ENCODE results near the gene OTOGL.
"Not testable (repeated sequence)": the region's sequence is repeated elsewhere in the genome, so short reads cannot be mapped to it uniquely, and the experiment has no call there.

The OTOGL gene

DNA sequence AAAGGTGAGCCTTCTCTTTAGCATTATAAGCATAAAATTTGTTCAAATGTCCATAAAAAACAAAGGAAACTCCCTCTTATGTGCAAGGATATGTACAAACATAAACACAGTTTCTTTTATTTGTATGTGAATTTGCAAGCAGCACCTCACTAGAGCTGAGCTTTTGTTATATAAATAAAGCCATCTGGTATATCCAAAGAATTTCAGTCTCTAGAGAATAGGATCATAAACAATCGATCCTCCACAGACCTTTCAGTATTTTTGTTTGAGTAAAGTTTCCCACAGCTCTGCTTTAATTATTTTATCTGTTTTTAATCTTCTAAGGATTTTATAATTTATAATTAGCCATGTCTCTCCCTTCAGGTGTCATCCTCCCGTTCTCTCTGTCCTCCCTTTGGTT lies 89.2 kb downstream of the OTOGL start:
- DNase-seq (ENCODE audit: low read depth in 2 of 2): no peak

DNA sequence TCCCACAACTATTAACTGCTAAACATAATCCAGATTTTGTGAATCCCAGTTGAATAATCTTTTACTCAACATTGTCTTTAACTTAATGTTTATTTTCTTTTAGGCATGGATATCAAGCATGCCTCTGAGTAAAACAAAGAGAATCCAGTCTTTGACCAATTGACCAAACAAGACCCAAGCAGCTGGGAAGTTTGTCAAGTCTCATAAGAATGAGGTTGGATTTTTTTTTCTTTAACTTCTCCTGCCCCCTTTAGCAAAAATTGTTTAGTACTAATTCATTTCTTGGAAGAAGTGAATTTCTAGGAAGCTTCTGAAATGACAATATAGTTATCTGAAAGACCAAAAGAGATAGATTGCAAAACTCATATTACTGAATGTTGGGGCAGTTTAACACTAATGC lies 89.9 kb downstream of the OTOGL start:
- DNase-seq (ENCODE audit: low read depth in 2 of 2): no peak

DNA sequence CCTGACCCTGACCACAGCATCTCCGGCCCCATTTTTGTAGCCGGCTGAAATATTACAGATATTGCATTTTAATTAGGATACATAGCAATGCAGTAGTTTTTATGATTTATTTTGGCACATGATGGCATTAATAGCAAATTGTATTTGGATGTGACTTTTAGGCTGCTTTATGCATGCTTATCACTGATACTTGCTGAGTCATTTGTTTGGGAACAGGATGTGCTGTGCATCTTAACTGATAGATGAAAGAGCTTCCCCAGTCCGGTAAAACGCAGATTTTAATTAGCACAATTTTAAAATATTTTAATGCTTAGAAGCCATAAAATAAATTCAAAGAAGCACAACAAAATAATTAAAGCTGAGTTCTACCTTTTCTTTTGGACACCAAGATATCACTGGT lies 90.7 kb downstream of the OTOGL start:
- DNase-seq (ENCODE audit: low read depth in 2 of 2): no peak

DNA sequence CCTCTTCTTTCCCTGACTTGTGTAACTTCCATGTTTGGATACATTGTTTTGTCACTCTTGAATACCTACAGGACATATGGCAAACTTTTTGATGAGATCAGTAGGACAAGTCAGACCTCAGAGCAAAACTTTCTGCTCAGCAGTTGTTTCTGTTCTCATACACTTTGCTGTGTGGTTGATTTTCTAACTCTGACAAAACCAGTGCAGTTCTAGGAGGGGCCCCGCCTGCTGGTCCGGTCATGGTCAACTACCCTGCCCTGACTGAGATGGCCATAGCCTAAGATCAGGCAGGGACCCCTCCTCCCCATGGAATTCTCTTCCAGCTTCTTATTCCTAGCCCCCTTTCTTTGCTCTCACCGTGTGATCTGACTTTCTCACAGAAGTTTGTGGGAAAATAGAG lies 92.8 kb downstream of the OTOGL start:
- DNase-seq (ENCODE audit: low read depth in 2 of 2): no peak

DNA sequence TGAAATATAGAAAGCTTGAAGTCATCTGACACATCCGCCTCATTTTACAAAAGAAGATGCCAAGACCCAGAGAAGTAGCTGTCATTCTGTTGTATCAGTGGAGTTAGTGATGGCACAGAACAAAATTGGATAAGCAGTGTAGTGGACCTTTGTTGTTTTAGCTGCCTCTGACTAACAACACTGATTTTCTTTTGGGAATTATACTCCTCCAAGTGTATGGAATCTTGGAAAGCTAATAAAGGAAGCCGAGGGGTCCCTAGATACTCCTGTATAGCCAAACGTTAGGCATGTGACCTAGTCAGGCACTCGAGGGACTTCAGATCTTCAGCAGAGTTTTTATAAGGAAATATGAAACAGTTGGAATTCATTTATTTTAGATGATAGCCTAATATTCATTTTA lies 94.5 kb downstream of the OTOGL start:
- DNase-seq (ENCODE audit: low read depth in 2 of 2): no peak

DNA sequence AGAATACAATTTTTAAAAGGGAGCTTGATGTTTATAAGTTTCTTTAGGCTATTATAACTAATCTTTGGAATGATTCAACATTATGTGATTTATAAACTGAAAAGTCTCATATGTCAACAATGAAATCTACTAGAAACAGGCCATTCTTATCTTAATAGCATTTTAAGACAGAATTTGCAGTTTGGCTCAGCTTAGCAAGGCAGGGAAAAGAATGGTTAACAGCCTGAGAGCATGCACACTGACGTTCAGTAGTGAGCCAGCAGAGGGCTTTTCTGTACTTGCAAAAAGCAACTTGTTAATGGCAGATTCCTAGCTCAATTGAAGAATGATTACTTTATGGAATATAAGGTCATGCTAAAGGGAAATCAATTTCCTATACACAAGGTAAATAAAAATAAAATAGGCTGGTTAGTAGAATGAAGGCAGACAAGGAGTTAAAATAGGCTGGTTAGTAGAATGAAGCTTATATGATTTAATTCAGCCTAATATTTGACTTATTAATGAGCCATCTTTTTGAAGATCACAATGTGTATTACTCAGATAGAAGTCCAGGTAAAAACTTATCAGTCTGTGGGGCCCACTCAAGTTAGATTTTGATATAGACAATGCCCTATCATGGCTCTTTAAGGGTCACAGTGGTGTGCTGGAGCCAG lies 95.9 kb downstream of the OTOGL start:
- no peak for DNase-seq (ENCODE audit: low read depth in 2 of 2)

DNA sequence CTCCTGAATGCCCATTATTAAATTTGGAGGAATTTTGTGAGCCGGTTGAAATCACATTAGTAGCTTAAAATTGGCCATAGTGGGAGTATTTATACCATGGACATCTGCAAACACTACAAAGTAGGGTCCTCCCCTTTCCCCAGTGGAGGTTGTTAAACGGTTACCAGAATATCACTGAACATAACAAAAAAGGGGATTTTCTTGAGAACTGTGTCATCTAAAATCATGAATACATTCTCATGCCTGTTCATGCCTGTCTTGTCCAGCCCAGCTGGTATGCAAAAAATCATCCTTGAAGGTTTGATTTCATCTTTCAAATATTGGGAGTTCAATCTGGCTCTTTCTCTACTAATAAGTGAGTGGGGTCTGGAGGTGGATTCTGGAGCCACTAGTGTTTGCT lies 96.4 kb downstream of the OTOGL start:
- no peak for DNase-seq (ENCODE audit: low read depth in 2 of 2)

DNA sequence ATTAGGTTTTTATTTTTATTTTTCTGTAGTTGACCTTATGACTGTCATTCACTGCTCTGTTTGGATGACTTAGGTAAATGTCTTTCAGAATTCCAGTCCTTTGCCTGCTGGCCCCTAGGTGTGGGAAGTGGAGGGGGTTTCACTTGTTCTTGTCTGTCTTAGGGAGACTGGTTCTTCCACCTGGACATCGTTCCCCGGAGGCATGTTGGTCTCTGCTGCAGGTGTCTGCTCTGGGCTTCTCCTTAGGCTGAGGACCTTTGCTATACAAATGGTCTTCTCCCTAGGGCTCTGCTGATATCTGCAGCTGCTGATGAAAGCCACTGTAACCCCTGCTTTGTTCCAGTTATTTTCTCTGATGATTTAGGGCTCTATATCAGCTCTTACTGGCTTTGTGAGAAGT lies 97.1 kb downstream of the OTOGL start:
- DNase-seq (ENCODE audit: low read depth in 2 of 2): no peak

DNA sequence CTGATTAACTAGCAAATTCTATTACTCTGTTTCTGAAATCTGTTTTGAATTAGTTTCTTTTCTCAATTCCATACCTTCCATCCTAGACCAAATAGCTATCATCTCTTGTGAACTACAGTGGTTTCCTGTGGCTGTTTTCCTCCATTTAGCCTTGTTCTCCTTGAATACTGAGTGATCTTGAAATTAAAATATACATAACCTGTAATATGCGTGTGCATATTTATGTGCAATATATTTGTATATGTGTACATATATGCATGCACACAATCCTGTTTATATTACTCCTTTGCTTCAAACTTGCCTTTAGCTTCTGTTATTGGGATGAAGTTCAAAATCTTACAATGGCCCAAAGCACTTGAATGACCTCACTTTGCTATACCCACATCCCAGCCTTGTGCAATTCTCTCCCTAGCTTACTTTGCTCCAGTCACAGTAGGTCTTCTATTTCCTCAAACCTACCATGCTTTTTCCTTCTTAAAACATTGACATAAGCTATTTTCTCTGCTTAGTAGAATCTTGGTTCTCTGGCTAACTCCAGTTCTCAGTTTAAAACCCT lies 99.5 kb downstream of the OTOGL start:
- DNase-seq (ENCODE audit: low read depth in 2 of 2): no peak

DNA sequence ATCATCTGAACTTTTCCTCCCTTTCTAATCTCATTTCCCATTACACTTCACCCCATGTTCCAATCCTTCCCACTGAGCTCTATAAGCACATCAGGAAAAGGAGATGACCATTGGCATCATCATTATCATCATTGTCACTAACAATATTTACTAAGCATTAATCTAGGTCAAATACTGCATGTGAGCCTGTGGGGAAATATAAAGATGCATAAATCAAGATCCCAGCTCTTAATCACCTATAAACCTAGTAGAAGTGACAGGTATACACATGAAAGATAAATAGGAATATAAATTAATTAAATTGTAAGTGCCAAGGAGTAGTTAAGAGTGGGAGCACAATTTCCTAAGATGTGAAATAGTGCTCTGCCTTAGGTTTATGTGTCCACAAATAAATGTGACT lies 100.6 kb downstream of the OTOGL start:
- DNase-seq (ENCODE audit: low read depth in 2 of 2): no peak

DNA sequence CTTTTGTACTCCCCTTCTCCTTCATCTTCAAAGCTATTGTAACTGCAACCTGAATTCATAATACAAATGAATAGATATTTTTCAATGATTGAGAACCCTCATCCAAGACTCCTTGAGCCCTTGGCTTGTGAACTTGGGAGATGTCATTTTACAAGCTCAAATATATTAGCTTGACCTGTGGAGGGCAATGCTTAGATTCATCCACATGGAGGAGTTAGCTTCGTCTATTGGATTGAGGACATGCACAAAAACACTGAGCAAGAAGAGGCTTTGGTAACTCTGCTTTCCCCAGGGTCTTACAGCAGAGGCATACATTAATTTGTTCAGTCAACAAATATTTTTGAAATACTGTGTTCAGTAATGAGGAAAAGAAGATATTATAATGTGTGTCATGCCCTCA lies 101.1 kb downstream of the OTOGL start:
- no peak for DNase-seq (ENCODE audit: low read depth in 2 of 2)

DNA sequence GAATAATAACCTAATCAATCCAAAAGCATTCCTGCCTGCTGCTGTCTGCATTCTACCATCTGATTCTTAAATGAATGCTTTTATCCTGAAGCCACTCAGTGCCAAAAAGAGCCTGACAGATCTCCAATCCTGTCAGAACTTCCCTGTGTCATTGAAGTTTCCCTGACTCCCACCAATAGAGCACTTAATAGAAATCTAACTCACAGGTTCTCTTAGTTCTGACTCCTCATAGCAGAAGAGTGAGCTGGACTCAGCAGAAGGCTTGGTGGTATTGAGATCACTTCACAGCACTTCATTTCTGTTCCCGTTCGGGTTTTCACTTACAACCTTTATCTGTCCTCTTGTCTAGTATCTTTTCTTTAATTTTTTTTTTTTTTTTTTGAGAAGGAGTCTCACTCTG lies 102.6 kb downstream of the OTOGL start:
- no peak for DNase-seq (ENCODE audit: low read depth in 2 of 2)

DNA sequence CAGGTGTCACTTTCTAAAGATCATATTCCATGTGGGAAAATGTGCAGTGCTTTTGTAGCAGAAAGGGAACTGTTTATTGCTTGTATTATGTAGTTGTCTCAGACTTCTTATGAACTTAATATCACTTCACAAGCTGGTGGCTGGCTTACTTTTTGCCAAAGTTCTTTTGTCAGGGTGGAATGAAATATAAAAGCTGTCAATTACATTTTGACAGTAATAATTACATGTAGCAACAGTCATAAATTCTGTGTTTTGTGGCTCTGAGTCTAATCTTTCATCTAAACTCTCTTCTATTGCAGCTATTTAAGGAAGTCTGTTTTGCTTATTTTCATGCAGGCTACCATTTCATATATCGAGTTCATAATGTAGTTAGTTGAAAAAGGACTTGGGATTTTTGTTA lies 106.6 kb downstream of the OTOGL start:
- DNase-seq (ENCODE audit: low read depth in 2 of 2): no peak

DNA sequence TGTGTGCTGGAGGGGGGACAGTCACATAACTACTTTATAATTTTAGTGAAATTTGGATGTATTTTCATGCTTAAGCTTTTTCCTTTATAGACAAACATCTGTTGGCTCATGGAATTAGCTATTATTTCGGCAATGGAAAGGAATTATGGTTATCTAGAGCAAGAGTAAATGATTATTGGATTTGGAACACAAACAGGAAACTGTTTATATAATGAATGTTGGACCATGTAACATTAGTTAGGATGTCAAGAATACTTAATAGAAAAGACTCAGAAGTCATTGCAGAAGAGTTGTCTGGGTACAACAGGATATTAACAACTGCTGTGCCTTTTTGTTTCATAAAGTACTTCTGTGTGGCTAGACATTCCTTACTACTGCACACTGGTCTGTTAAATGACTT lies 108.7 kb downstream of the OTOGL start:
- no peak for DNase-seq (ENCODE audit: low read depth in 2 of 2)

DNA sequence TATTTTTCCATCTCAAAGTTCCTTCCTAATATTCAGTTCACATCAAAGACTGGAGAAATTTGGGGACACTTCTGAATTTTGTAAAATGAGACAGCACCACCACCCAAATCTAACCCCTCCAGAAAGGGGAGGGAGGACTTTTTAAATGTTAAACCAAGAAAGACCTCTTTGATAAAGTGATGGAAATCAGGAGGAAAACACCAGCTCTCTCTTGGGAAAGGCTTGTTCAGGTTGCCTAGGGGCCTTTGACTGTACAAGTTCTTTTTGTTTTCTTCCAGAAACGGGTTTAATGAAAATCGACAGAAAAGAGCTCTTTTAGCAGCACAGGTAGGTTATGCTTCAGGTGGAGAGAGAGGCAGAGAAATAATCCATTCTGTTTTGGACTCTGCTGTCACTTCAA lies 112.3 kb downstream of the OTOGL start:
- DNase-seq (ENCODE audit: low read depth in 2 of 2): no peak

DNA sequence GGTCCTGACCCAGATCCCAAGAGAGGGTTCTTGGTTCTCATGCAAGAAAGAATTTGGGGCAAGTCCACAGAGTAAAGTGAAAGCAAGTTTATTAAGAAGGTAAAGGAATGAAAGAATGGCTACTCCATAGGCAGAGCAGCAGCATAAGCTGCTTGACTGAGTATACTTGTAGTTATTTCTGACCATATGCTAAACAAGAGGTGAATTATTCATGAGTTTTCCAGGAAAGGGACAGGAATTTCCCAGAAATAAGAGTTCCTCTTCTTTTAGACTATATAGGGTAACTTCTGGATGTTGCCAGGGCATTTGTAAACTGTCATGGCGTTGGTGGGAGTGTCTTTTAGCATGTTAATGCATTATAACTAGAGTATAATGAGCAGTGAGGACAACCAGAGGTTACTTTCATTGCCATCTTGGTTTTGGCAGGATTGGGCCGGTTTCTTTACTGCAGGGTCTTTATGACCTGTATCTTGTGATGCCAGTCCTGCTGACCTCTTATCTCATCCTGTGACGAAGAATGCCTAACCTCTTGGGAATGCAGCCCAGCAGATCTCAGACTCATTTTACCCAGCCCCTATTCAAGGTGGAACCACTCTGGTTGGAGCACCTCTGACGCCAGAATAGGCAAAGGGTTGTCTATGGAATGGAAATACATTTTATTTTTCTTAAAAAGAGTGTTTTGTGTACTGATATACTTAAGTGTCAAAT lies 113.8 kb downstream of the OTOGL start:
- DNase-seq (ENCODE audit: low read depth in 2 of 2): no peak

DNA sequence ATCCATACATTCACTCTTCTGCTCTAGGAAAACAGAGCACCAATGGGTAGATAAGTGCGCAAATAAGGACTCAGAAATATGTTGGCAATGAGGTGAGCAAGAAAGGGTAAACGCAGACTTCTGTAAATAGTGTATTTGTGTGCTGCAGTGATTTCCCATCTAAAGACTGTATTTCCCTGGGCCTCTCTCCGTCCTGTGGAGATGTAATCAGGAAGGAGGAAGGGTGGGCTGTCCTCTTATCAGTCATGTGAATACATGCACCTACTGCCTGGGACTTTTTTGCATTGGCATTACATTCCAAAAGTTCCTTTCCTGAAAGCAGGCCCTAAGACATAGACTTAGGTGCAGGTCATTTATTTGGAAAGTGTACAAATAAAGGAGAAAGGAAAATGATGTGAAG lies 114.5 kb downstream of the OTOGL start:
- no peak for DNase-seq (ENCODE audit: low read depth in 2 of 2)

DNA sequence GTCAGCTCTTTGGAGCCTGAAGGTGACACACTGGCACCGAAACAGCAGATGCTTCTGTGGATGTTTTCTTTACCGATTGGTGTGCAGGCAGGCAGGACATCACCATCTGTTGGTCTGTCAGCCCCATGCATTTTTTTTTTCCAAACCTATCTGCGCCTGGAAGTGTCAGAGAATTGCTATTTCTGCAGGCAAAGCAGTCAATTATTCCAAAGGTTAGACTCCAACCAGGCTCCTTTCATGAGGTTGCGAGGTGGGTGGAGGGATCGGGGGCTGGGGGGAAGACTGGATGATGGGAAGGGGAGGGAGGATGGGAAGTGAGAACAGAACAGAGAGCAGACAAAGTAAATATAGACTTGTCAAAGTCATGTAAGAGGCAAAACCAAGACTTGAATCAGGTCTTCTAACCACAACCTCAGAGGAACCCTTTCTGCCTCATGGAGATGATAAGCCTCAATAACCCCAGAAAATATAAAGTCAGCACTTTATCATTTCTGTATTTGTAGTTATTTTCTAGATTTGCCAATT lies 117.7 kb downstream of the OTOGL start:
- no peak for DNase-seq (ENCODE audit: low read depth in 2 of 2)

DNA sequence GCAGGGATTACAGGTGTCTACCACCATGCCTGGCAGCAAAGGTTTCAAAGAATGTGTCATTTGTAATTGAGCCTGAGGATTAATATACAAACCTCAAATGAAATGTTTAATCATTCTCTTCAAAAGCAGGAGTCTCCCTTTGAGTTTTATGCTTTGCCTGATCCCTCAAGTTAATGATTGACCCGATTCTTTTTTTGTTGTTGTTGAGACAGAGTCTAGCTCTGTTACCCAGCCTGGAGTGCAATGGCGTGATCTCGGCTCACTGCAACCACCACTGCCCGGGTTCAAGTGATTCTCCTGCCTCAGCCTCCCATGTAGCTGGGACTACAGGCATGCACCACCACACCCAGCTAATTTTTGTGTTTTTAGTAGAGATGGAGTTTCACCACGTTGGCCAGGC lies 119.6 kb downstream of the OTOGL start:
- not testable (repeated sequence) for DNase-seq (ENCODE audit: low read depth in 2 of 2)

DNA sequence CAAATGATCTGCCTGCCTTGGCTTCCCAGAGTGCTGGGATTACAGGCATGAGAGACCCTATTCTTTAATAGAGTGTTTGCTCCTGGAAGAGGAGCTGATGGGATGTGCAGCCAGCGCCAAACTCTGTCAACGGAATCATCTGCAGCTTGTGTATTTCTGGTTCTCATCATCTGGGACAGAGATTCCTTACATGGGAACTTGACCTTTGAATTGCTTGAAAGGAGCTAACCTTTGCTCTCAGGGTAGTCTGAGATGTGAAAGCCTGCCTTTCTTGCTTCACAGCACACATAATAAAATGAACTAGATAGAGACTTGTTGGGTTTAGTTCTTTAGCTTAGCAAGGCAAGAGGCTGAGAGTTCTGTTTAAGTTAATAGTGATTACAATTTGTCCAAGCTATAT lies 120.0 kb downstream of the OTOGL start:
- no peak for DNase-seq (ENCODE audit: low read depth in 2 of 2)

DNA sequence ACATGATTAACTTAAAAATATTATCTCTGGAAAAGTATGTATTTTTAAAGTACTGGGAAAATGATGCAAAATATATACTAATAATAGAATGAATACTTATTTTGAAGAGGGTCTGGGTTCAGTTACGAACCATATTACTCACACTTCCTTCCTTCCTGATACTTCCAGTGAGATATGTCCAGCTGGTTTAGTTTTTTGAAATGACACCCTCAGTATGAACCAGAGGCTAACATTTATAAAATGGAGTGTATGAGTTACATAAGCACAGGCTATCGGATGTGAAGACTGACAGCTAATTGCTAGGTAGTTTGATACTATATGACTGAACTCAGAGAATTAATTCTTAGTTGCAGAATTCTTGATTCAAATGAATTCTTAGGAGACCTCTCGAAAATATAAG lies 122.9 kb downstream of the OTOGL start:
- DNase-seq (ENCODE audit: low read depth in 2 of 2): no peak

DNA sequence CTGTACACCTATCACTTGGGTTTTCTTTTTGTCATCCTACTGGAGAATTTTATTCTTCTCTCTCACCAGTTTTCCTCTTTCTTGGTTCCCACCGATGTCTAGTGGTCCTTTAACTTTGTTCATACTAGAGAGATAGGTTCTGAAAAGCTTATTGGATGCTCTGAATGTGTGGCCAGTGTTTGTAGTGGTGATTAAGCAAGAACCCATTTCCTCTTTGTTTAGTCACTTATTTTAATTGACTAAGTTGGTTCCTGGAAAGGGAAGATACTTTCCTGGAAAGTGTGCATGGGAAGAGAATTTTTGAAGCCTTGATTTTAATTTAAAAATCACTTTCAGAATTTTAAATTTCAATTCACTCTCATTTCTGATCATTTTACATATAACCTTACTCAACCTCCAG lies 127.2 kb downstream of the OTOGL start:
- DNase-seq (ENCODE audit: low read depth in 2 of 2): no peak

DNA sequence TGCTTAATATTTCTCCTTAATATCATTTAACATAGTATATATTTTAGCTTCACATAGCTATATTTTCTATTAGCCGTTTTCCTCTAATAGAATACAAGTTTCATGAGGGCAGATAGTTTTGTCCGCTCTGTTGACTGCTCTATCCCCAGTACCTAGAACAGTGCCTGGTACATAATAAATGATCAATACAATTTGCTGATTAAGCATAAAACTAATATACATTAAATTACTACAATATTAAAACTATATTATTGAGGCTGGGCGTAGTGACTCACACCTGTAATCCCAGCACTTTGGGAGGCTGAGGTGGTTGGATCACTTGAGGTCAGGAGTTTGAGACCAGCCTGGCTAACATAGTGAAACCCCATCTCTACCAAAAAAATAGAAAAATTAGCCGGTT lies 128.6 kb downstream of the OTOGL start:
- not testable (repeated sequence) for DNase-seq (ENCODE audit: low read depth in 2 of 2)

Data from stimulated activated CD8-positive, alpha-beta memory T cell treated with anti-CD3 and anti-CD28 coated beads, Interleukin-2, amount 100 ng/mL, for 1 hour (primary cell).